ENCODE measurements around the gene TNS2. TPM values are rescaled to one million over a fixed set of nuclear protein-coding genes. Genes with fewer than 3 reads are reported as not detected.

Gene TNS2
- total RNA-seq, 4 donors from 2014 or later = 48.2 to 397 (median 169) TPM

GRCh38 chr12:53056901-53057300 is 7.0 kb downstream of the TNS2 start:
- 89% methylated on average over 7 of the region's 7 CpGs; no CpG with 5 or more reads in 1 of the 2 donors for WGBS, 2 donors (ENCODE audit: low coverage in 1 of 2)
- H3K9me3 ChIP-seq = no peaks in the 10 kb centered on the region
- H3K4me1 ChIP-seq = peaks cover 25 to 50% (median 36%) of the 10 kb centered on the region in 4 donors
- TF ChIP-seq CTCF (IDR thresholded peaks at IDR 0.05) (no peak), EP300 (IDR thresholded peaks at IDR 0.05; ENCODE audit: low read depth) (no peak), POLR2A (IDR thresholded peaks at IDR 0.05) (no peak), POLR2AphosphoS5 (IDR thresholded peaks at IDR 0.05) (no peak)
- DNase-seq = peak; percentile 6
- no peak overlapping the region for H3K4me3 ChIP-seq
- H3K36me3 ChIP-seq = no peaks in the 10 kb centered on the region
- no peak overlapping the region for H3K27ac ChIP-seq
- intact Hi-C loops (cut with DNase I; ENCODE audit: low total_unique reads) (no loop called here), in situ Hi-C loops (cut with MboI; ENCODE audit: low pct_ligation_motif_present in 1 of 4, low pct_unique_long_range_greater_than_20kb in 1 of 4, low sequenced_read_pairs in 3 of 4) (loop anchor here in 2 of 4 donors (25.0 kb wide), 2 partner anchors 130 to 230 kb away; partner anchors contain the start of genes CSAD (in 1 of the 2), MYG1 (in 1 of the 2), PFDN5 (in 1 of the 2) and ZNF740 (in 1 of the 2))
- H3K27me3 ChIP-seq = no peaks in the 10 kb centered on the region

GRCh38 chr12:53057816-53058500 is 8.1 kb downstream of the TNS2 start:
- H3K9me3 ChIP-seq = no peaks in the 10 kb centered on the region
- WGBS, 2 donors (ENCODE audit: low coverage in 1 of 2) = 84% methylated on average over 13 of the region's 13 CpGs; no CpG with 5 or more reads in 1 of the 2 donors
- no peak overlapping the region for H3K4me3 ChIP-seq
- TF ChIP-seq POLR2AphosphoS5 (IDR thresholded peaks at IDR 0.05) (no peak), CTCF (IDR thresholded peaks at IDR 0.05) (no peak), POLR2A (IDR thresholded peaks at IDR 0.05) (no peak), EP300 (IDR thresholded peaks at IDR 0.05; ENCODE audit: low read depth) (no peak)
- H3K27ac ChIP-seq = no peak overlapping the region
- H3K36me3 ChIP-seq = no peaks in the 10 kb centered on the region
- in situ Hi-C loops (cut with MboI; ENCODE audit: low pct_ligation_motif_present in 1 of 4, low pct_unique_long_range_greater_than_20kb in 1 of 4, low sequenced_read_pairs in 3 of 4) = loop anchor here in 2 of 4 donors (25.0 kb wide), 2 partner anchors 129 to 229 kb away; partner anchors contain the start of genes CSAD (in 1 of the 2), MYG1 (in 1 of the 2), PFDN5 (in 1 of the 2) and ZNF740 (in 1 of the 2)
- no peaks in the 10 kb centered on the region for H3K27me3 ChIP-seq
- intact Hi-C loops (cut with DNase I; ENCODE audit: low total_unique reads) = no loop called here
- DNase-seq = no peak
- peaks cover 16 to 43% (median 28%) of the 10 kb centered on the region in 4 donors for H3K4me1 ChIP-seq

- 83% methylated on average over 35 of the region's 35 CpGs; no CpG with 5 or more reads in 1 of the 2 donors for WGBS, 2 donors (ENCODE audit: low coverage in 1 of 2)
- no peaks in the 10 kb centered on the region for H3K9me3 ChIP-seq
- peaks cover 10 to 38% (median 19%) of the 10 kb centered on the region in 4 donors for H3K4me1 ChIP-seq
- in situ Hi-C loops (cut with MboI; ENCODE audit: low pct_ligation_motif_present in 1 of 4, low pct_unique_long_range_greater_than_20kb in 1 of 4, low sequenced_read_pairs in 3 of 4) = loop anchor here in 2 of 4 donors (25.0 kb wide), 2 partner anchors 128 to 228 kb away; partner anchors contain the start of genes CSAD (in 1 of the 2), MYG1 (in 1 of the 2), PFDN5 (in 1 of the 2) and ZNF740 (in 1 of the 2)
- no peak overlapping the region for H3K27ac ChIP-seq
- intact Hi-C loops (cut with DNase I; ENCODE audit: low total_unique reads) = no loop called here
- no peak for DNase-seq
- H3K36me3 ChIP-seq = no peaks in the 10 kb centered on the region
- H3K4me3 ChIP-seq = no peak overlapping the region
- H3K27me3 ChIP-seq = no peaks in the 10 kb centered on the region
- TF ChIP-seq EP300 (IDR thresholded peaks at IDR 0.05; ENCODE audit: low read depth) (no peak), POLR2AphosphoS5 (IDR thresholded peaks at IDR 0.05) (no peak), POLR2A (IDR thresholded peaks at IDR 0.05) (no peak), CTCF (IDR thresholded peaks at IDR 0.05) (no peak)
Measured at GRCh38 chr12:53058674-53059433, 9.0 kb downstream of the TNS2 start.

Data from transverse colon (tissue), 4 donors.